GM12878 (cell line): ENCODE results near the gene SUPT4H1. TPM values are rescaled to one million over a fixed set of nuclear protein-coding genes. Genes with fewer than 3 reads are reported as not detected.
A peak's percentile ranks its signal among the peaks of the same experiment; 100 is the strongest.

Source experiments
- ATAC-seq: fragments of 200-7000 bp; cut with Tn5 transposase; 3 replicates; pipeline ENCODE4 v1.9.1; 2020; ENCODE audit warnings: mild to moderate bottlenecking, moderate library complexity
- BruUV-seq: library from RNA; stranded (reverse); fragments of 400-500 nt; replicated peaks from 2 replicates; lab custom pipeline; 2021; lab: Mats Ljungman, UMichigan
- CTCF ChIA-PET: fragments of 300-600 bp; sonication (Branson Sonifier 250); formaldehyde crosslinking; extraction: SDS; loops from one replicate; lab custom pipeline; 2021; ENCODE audit warnings: inconsistent platforms; lab: Yijun Ruan, JAX
- POLR2A ChIA-PET: fragments of 350-600 bp; formaldehyde crosslinking; extraction: SDS; loops from one replicate; lab custom pipeline; 2021; ENCODE audit warnings: inconsistent platforms; lab: Charles Lee
- RAD21 ChIA-PET: fragments of 300-600 bp; sonication (Branson Sonifier 250); formaldehyde crosslinking; loops from one replicate; lab custom pipeline; 2023; ENCODE audit warnings: antibody characterized with exemption; ENCODE audit not compliant: unreplicated experiment; lab: Charles Lee
- SMC1A ChIA-PET: fragments of 300-600 bp; sonication (Branson Sonifier 250); formaldehyde crosslinking; loops from one replicate; lab custom pipeline; 2023; ENCODE audit not compliant: unreplicated experiment, uncharacterized antibody; lab: Charles Lee
- DNase-seq: peaks from one replicate; pipeline ENCODE4 v3.0.0-alpha.2; 2011; ENCODE audit warnings: low read depth, low spot score
- FAIRE-seq: peaks from 3 replicates; lab custom pipeline; 2011; peaks lifted over from hg19 to GRCh38; lab: Jason Lieb, UNC
- H2AFZ ChIP-seq: 2 replicates; pipeline ENCODE4 v1.6.0; 2011; ENCODE audit warnings: low read depth, low read length, control low read depth; ENCODE audit not compliant: control insufficient read depth
- H3K27ac ChIP-seq: 2 replicates; pipeline ENCODE4 v1.5.1; 2011; ENCODE audit warnings: control low read depth; ENCODE audit not compliant: control insufficient read depth, insufficient read depth
- H3K27me3 ChIP-seq, 2 experiments: replicated peaks in 1 of 2; 2 replicates each; pipeline versions ENCODE4 v1.6.0 to v1.6.1; 2011; ENCODE audit warnings: low read length in 1 of 2; ENCODE audit not compliant: control insufficient read depth in 2 of 2, insufficient read depth in 2 of 2
- H3K36me3 ChIP-seq, 2 experiments: 2 replicates each; pipeline ENCODE4 v1.5.1; 2011; ENCODE audit warnings: low read length in 1 of 2; ENCODE audit not compliant: control insufficient read depth in 2 of 2, insufficient read depth in 2 of 2
- H3K4me1 ChIP-seq: 2 replicates; pipeline ENCODE4 v1.6.1; 2011; ENCODE audit warnings: mild to moderate bottlenecking, low read length, moderate library complexity, mixed read lengths; ENCODE audit not compliant: control insufficient read depth, insufficient read depth
- H3K4me2 ChIP-seq: 2 replicates; pipeline ENCODE4 v1.6.0; 2011; ENCODE audit warnings: control low read depth; ENCODE audit not compliant: control insufficient read depth, insufficient read depth
- H3K4me3 ChIP-seq: fragments of 200-600 bp; sonication (generic); 2 replicates; pipeline ENCODE4 v1.5.1; 2016
- H3K79me2 ChIP-seq: 2 replicates; pipeline ENCODE4 v1.6.0; 2011; ENCODE audit warnings: low read length; ENCODE audit not compliant: control insufficient read depth, insufficient read depth
- H3K9ac ChIP-seq: 2 replicates; pipeline ENCODE4 v1.8.0; 2011; ENCODE audit warnings: low read length, control low read depth, mixed read lengths; ENCODE audit not compliant: control insufficient read depth, insufficient read depth
- H3K9me3 ChIP-seq: replicated peaks from 3 replicates; pipeline ENCODE4 v1.5.1; 2011; ENCODE audit warnings: mild to moderate bottlenecking, low read length; ENCODE audit not compliant: control insufficient read depth, insufficient read depth
- H4K20me1 ChIP-seq: 2 replicates; pipeline ENCODE4 v1.6.0; 2011; ENCODE audit not compliant: control insufficient read depth, insufficient read depth
- BACH1 ChIP-seq: fragments of 450-650 bp; IDR thresholded peaks from 2 replicates; pipeline ENCODE4 v1.6.1; 2017; ENCODE audit warnings: mild to moderate bottlenecking, borderline replicate concordance
- DPF2 ChIP-seq: fragments of 450-650 bp; IDR thresholded peaks from 2 replicates; pipeline ENCODE4 v1.6.1; 2017; ENCODE audit warnings: mild to moderate bottlenecking
- E2F8 ChIP-seq: fragments of 450-650 bp; IDR thresholded peaks from 2 replicates; pipeline ENCODE4 v1.6.1; 2018; ENCODE audit warnings: mild to moderate bottlenecking, low read depth, moderate library complexity; ENCODE audit not compliant: partially characterized antibody
- ESRRA ChIP-seq: IDR thresholded peaks from 2 replicates; pipeline ENCODE4 v1.6.1; 2012; ENCODE audit warnings: mild to moderate bottlenecking, low read length, improper control_type of control experiment
- FOXK2 ChIP-seq: fragments of 450-650 bp; IDR thresholded peaks from 2 replicates; pipeline ENCODE4 v1.6.1; 2017; ENCODE audit warnings: mild to moderate bottlenecking, moderate library complexity
- IKZF1 ChIP-seq: fragments of 450-650 bp; conservative IDR thresholded peaks from 2 replicates; pipeline ENCODE4 v1.6.1; 2017; ENCODE audit warnings: antibody characterized with exemption, mild to moderate bottlenecking
- JUNB ChIP-seq: IDR thresholded peaks from 2 replicates; pipeline ENCODE4 v1.6.1; 2016; ENCODE audit warnings: antibody characterized with exemption, mild to moderate bottlenecking
- KAT2A ChIP-seq: conservative IDR thresholded peaks from 2 replicates; pipeline ENCODE4 v1.6.1; 2011; ENCODE audit warnings: low read depth, low read length; ENCODE audit not compliant: control insufficient read depth
- RAD21 ChIP-seq: IDR thresholded peaks from 2 replicates; pipeline ENCODE4 v1.6.1; 2011; ENCODE audit warnings: mild to moderate bottlenecking, low read depth, low read length, moderate library complexity; ENCODE audit not compliant: insufficient read depth
- RB1 ChIP-seq: fragments of 450-650 bp; formaldehyde crosslinking; IDR thresholded peaks from 2 replicates; pipeline ENCODE4 v1.6.1; 2017; ENCODE audit warnings: mild to moderate bottlenecking, borderline replicate concordance
- REST ChIP-seq: IDR thresholded peaks from 2 replicates; pipeline ENCODE4 v1.6.1; 2012; ENCODE audit warnings: mild to moderate bottlenecking, low read depth, low read length
- RUNX3 ChIP-seq: IDR thresholded peaks from 2 replicates; pipeline ENCODE4 v1.6.1; 2012; ENCODE audit warnings: low read length, inconsistent platforms
- SP1 ChIP-seq: IDR thresholded peaks from one replicate; pipeline ENCODE4 v1.6.1; 2011; ENCODE audit warnings: low read depth, low read length
- SUPT20H ChIP-seq: IDR thresholded peaks from 2 replicates; pipeline ENCODE4 v1.6.1; 2011; ENCODE audit warnings: low read depth, mild to moderate bottlenecking, low read length, moderate library complexity, borderline replicate concordance; ENCODE audit not compliant: control insufficient read depth
- WGBS: methylation state at CpG from one replicate; pipeline ENCODE4 v1.1.6; 2016; ENCODE audit warnings: low lambda C conversion rate; ENCODE audit not compliant: insufficient replicate concordance, insufficient coverage; ENCODE audit errors: missing lambda C conversion rate; 5-methylcytosine and 5-hydroxymethylcytosine counted together
- in situ Hi-C: fragments of 300-500 bp; cut with MboI; formaldehyde crosslinking; loops from 9 replicates; pipeline ENCODE4 v1.14.3; 2018; ENCODE audit warnings: mixed read lengths
- intact Hi-C: fragments of 100-400 bp; cut with micrococcal nuclease; formaldehyde crosslinking; loops from one replicate; pipeline ENCODE4 v1.14.2; 2022; ENCODE audit not compliant: unreplicated experiment
- polyA plus RNA-seq, 11 experiments: library from polyadenylated mRNA; depleted of rRNA in 4 of 11; unstranded in 6 of 11; stranded (reverse) in 5 of 11; fragments of >200 nt; fragmentation: Nextera tagmentation in 4 of 11; fragmentation: Illumina TruSeq in 1 of 11; extraction: Ambion mirVana in 4 of 11; extraction: Trizol in 1 of 11; gene quantifications; 1 replicate in 1 of 11; 2 replicates in 10 of 11; pipeline versions ENCODE4 v1.2.1 to v1.2.3, GENCODE V29; 2011 to 2016; ENCODE audit warnings: inconsistent platforms in 2 of 11, missing spikeins in 2 of 11, low read depth in 1 of 11
- total RNA-seq, 4 experiments: library from RNA; depleted of rRNA in 3 of 4; stranded (reverse); fragments of >200 nt in 3 of 4; fragmentation: Illumina TruSeq in 1 of 4; extraction: Trizol in 1 of 4; gene quantifications; 2 replicates each; pipeline versions ENCODE4 v1.2.1 to v1.2.3, GENCODE V29; 2013 to 2021
- TF ChIP-seq, protein P1 (sequence below), 3 experiments: IDR thresholded peaks in 2 of 3; conservative IDR thresholded peaks in 1 of 3; 2 replicates each; pipeline ENCODE4 v1.5.1; 2011; ENCODE audit warnings: low read depth in 3 of 3, low read length in 3 of 3, mild to moderate bottlenecking in 3 of 3, control low read depth in 2 of 3, moderate library complexity in 2 of 3, inconsistent platforms in 1 of 3, mixed read lengths in 1 of 3; ENCODE audit not compliant: control insufficient read depth in 2 of 3, insufficient read depth in 1 of 3; ENCODE audit errors: extremely low read depth in 1 of 3

The SUPT4H1 gene
- total and polyA plus RNA-seq, 10 of the 15 experiments (the other 5 are each of a cell fraction or from before 2014, with no cell fraction given): 83.8 to 293 (median 128) TPM

DNA sequence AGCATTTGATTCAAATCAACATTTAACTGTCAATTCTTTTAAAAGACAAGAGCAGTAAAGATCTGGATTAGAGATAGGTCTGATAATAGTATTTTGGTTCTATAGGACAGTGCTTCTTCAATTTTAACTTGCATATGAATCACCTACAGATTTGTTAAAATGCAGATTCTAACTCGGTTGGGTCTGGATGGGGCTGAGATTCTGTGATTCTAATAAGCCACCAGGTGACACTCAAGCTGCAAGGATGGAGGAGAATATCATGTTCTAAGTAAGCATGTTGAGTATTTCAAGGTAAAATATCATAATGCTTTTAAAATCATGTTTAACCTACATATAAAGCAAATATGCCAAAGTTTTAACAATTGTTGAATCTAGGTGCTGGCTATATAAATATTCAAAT, 39.2 kb downstream of the SUPT4H1 start:
- 0 out of 4 replicates have a peak, but pooled peaks cover 0 to 1% of the 10 kb centered on the region in 2 experiments for H3K36me3 ChIP-seq
- ChIA-PET SMC1A (interaction anchor here (0.6 to 12.9 kb wide), 2 partner anchors 31 to 113 kb away, joined by 3 to 249 read pairs; no protein-coding TSS in a partner anchor), RAD21 (interaction anchor here (1.0 to 1.3 kb wide), 2 partner anchors 9 to 32 kb away, joined by 3 to 6 read pairs; no protein-coding TSS in a partner anchor), POLR2A (no interaction called here), CTCF (interaction anchor here (0.8 to 6.5 kb wide), 3 partner anchors 8 to 32 kb away, joined by 3 to 163 read pairs (median 56); no protein-coding TSS in a partner anchor)
- H3K4me1 ChIP-seq: peaks cover 3% of the 10 kb centered on the region
- no peaks in the 10 kb centered on the region for H3K79me2 ChIP-seq
- H3K4me3 ChIP-seq: no peak overlapping the region
- H2AFZ ChIP-seq: no peak overlapping the region
- 0% methylated on average over 1 of the region's 1 CpG for whole genome bisulfite sequencing
- no peak for DNase-seq
- in situ Hi-C loops (no loop called here), intact Hi-C loops (no loop called here)
- H3K27ac ChIP-seq: no peak overlapping the region
- H3K4me2 ChIP-seq: no peak overlapping the region
- no peak for TF ChIP-seq IKZF1
- TF ChIP-seq RAD21: peak; percentile 45; the same call in 1 of the 2 replicates
- TF ChIP-seq SP1: no peak
- TF ChIP-seq JUNB: no peak
- TF ChIP-seq BACH1: no peak
- TF ChIP-seq E2F8: no peak
- no peak for TF ChIP-seq ESRRA
- no peak for TF ChIP-seq DPF2
- no peak for TF ChIP-seq SUPT20H
- TF ChIP-seq RUNX3: no peak
- TF ChIP-seq, protein P1, sequence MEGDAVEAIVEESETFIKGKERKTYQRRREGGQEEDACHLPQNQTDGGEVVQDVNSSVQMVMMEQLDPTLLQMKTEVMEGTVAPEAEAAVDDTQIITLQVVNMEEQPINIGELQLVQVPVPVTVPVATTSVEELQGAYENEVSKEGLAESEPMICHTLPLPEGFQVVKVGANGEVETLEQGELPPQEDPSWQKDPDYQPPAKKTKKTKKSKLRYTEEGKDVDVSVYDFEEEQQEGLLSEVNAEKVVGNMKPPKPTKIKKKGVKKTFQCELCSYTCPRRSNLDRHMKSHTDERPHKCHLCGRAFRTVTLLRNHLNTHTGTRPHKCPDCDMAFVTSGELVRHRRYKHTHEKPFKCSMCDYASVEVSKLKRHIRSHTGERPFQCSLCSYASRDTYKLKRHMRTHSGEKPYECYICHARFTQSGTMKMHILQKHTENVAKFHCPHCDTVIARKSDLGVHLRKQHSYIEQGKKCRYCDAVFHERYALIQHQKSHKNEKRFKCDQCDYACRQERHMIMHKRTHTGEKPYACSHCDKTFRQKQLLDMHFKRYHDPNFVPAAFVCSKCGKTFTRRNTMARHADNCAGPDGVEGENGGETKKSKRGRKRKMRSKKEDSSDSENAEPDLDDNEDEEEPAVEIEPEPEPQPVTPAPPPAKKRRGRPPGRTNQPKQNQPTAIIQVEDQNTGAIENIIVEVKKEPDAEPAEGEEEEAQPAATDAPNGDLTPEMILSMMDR (IDR thresholded peaks at IDR 0.05 in 2 of 3, conservative IDR thresholded peaks at IDR 0.05 in 1 of 3; ENCODE audit: control insufficient read depth in 2 of 3, extremely low read depth in 1 of 3, insufficient read depth in 1 of 3, low read depth in 3 of 3, low read length in 3 of 3): peak in 1 of 3 experiments; percentile 20; a peak in 1 of 6 replicates
- no peak for TF ChIP-seq KAT2A
- TF ChIP-seq RB1: no peak
- no peak for TF ChIP-seq REST
- no peak for TF ChIP-seq FOXK2
- no peaks in the 10 kb centered on the region for H3K27me3 ChIP-seq
- BruUV-seq: no TSS peak
- H3K9me3 ChIP-seq: no peaks in the 10 kb centered on the region
- no peak for FAIRE-seq
- ATAC-seq: no peak
- H4K20me1 ChIP-seq: no peaks in the 10 kb centered on the region
- no peak overlapping the region for H3K9ac ChIP-seq
